Measurements from ENCODE around the gene MED28. TPM values are rescaled to one million over a fixed set of nuclear protein-coding genes. Genes with fewer than 3 reads are reported as not detected.
"Not testable (repeated sequence)": the region's sequence is repeated elsewhere in the genome, so short reads cannot be mapped to it uniquely, and the experiment has no call there.

Gene MED28
- total and polyA plus RNA-seq, 8 donors, result 6.5 to 43.5 (median 14.0) TPM

DNA sequence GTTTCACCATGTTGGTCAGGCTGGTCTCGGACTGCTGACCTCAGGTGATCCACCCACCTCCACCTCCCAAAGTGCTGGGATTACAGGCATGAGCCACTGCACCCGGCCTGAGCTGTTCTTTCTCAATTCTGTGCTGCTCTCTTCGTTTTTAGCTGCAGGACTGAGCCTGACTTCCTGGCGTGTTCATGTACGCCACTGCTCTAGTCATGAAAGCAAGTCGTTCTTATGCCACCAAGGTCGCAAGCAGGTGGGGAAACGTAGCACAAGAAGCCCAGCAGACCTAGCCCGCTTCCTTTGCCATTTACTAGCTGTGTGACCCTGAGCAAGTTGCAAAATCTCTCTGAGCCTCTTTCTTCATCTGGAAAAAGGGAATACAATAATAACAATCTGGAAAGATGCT is 43.4 kb downstream of the MED28 start:
- H3K4me3 ChIP-seq, result no peak overlapping the region
- TF ChIP-seq POLR2AphosphoS5 (IDR thresholded peaks at IDR 0.05), result no peak
- no peak for TF ChIP-seq POLR2A (IDR thresholded peaks at IDR 0.05)
- TF ChIP-seq CTCF (IDR thresholded peaks at IDR 0.05), result no peak
- TF ChIP-seq EP300 (IDR thresholded peaks at IDR 0.05), result no peak
- no peaks in the 10 kb centered on the region for H3K4me1 ChIP-seq
- 80 to 86% (median 82%) methylated on average over 9 of the region's 9 CpGs for WGBS, 5 donors
- no peaks in the 10 kb centered on the region for H3K9me3 ChIP-seq
- no peak overlapping the region for H3K27ac ChIP-seq
- no peak for DNase-seq
- intact Hi-C loops (cut with DNase I; ENCODE audit: low total_unique reads), result no loop called here
- H3K36me3 ChIP-seq, result no peaks in the 10 kb centered on the region
- H3K27me3 ChIP-seq, result no peaks in the 10 kb centered on the region

- H3K27me3 ChIP-seq; H3K9me3 ChIP-seq; H3K27ac ChIP-seq; DNase-seq; H3K36me3 ChIP-seq; intact Hi-C loops (cut with DNase I; ENCODE audit: low total_unique reads); H3K4me1 ChIP-seq; H3K4me3 ChIP-seq: not testable (repeated sequence)
- WGBS, 5 donors, result 92 to 97% (median 96%) methylated on average over 8 of the region's 8 CpGs
Measured at GRCh38 chr4:17659196-17659595, 44.8 kb downstream of the MED28 start.

- H3K27me3 ChIP-seq, result no peaks in the 10 kb centered on the region
- intact Hi-C loops (cut with DNase I; ENCODE audit: low total_unique reads), result no loop called here
- no peak for TF ChIP-seq POLR2A (IDR thresholded peaks at IDR 0.05)
- no peak for TF ChIP-seq EP300 (IDR thresholded peaks at IDR 0.05)
- no peak for TF ChIP-seq CTCF (IDR thresholded peaks at IDR 0.05)
- no peak for TF ChIP-seq POLR2AphosphoS5 (IDR thresholded peaks at IDR 0.05)
- H3K9me3 ChIP-seq, result no peaks in the 10 kb centered on the region
- no peak overlapping the region for H3K4me3 ChIP-seq
- DNase-seq, result no peak
- 88 to 95% (median 93%) methylated on average over 3 of the region's 3 CpGs for WGBS, 5 donors
- no peaks in the 10 kb centered on the region for H3K36me3 ChIP-seq
- no peaks in the 10 kb centered on the region for H3K4me1 ChIP-seq
- no peak overlapping the region for H3K27ac ChIP-seq
Measured at GRCh38 chr4:17662694-17663093, 48.3 kb downstream of the MED28 start.

DNA sequence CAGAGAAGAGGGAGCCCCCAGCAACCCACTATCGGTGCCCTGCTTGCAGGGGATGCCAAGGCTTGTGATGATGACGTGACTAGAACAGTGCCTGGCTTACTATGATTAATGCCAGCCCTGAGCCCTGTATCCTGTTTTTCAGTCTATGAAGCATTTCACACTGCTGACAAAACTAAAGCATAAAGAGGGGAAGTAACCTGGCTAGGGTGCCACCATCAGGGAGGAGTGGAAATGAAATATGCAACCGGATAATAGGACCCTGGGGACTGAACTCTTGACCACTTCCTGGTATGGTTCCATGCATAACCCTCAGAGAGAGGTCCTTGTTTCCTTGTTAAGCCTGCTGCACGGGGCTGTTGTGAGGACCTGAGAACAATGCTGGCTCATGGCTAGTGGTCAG is 50.3 kb downstream of the MED28 start:
- H3K27ac ChIP-seq, result no peak overlapping the region
- intact Hi-C loops (cut with DNase I; ENCODE audit: low total_unique reads), result no loop called here

More for the DNA sequence above, 50.3 kb downstream of the MED28 start:
- Histone ChIP-seq H3K36me3 (no peaks in the 10 kb centered on the region), H3K27me3 (no peaks in the 10 kb centered on the region), H3K4me1 (no peaks in the 10 kb centered on the region), H3K4me3 (no peak overlapping the region), H3K9me3 (no peaks in the 10 kb centered on the region)
- DNase-seq, result no peak
- WGBS, 5 donors, result 43 to 66% (median 58%) methylated on average over 4 of the region's 4 CpGs
- no peak for TF ChIP-seq CTCF (IDR thresholded peaks at IDR 0.05)
- TF ChIP-seq POLR2A (IDR thresholded peaks at IDR 0.05), result no peak
- no peak for TF ChIP-seq EP300 (IDR thresholded peaks at IDR 0.05)
- TF ChIP-seq POLR2AphosphoS5 (IDR thresholded peaks at IDR 0.05), result no peak

Measured in stomach (tissue), 9 donors.